Daoy (cell line): ENCODE measurements around the gene RIC1. TPM values are rescaled to one million over a fixed set of nuclear protein-coding genes. Genes with fewer than 3 reads are reported as not detected.
"Not testable (repeated sequence)": the region's sequence is repeated elsewhere in the genome, so short reads cannot be mapped to it uniquely, and the experiment has no call there.

Experiments
- DNase-seq: peaks from one replicate; pipeline ENCODE4 v3.0.0-alpha.2; 2015; ENCODE audit warnings: low read depth
- total RNA-seq: library from RNA; depleted of rRNA; stranded (reverse); fragments of >200 nt; shearing (Covaris generic); gene quantifications from 2 replicates; pipeline ENCODE4 v1.2.3, GENCODE V29; 2014; rRNA removed

RIC1 gene, protein sequence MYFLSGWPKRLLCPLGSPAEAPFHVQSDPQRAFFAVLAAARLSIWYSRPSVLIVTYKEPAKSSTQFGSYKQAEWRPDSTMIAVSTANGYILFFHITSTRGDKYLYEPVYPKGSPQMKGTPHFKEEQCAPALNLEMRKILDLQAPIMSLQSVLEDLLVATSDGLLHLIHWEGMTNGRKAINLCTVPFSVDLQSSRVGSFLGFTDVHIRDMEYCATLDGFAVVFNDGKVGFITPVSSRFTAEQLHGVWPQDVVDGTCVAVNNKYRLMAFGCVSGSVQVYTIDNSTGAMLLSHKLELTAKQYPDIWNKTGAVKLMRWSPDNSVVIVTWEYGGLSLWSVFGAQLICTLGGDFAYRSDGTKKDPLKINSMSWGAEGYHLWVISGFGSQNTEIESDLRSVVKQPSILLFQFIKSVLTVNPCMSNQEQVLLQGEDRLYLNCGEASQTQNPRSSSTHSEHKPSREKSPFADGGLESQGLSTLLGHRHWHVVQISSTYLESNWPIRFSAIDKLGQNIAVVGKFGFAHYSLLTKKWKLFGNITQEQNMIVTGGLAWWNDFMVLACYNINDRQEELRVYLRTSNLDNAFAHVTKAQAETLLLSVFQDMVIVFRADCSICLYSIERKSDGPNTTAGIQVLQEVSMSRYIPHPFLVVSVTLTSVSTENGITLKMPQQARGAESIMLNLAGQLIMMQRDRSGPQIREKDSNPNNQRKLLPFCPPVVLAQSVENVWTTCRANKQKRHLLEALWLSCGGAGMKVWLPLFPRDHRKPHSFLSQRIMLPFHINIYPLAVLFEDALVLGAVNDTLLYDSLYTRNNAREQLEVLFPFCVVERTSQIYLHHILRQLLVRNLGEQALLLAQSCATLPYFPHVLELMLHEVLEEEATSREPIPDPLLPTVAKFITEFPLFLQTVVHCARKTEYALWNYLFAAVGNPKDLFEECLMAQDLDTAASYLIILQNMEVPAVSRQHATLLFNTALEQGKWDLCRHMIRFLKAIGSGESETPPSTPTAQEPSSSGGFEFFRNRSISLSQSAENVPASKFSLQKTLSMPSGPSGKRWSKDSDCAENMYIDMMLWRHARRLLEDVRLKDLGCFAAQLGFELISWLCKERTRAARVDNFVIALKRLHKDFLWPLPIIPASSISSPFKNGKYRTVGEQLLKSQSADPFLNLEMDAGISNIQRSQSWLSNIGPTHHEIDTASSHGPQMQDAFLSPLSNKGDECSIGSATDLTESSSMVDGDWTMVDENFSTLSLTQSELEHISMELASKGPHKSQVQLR (N-terminal part only)
- 13.2 and 15.8 TPM in 2 replicates for total RNA-seq

DNA sequence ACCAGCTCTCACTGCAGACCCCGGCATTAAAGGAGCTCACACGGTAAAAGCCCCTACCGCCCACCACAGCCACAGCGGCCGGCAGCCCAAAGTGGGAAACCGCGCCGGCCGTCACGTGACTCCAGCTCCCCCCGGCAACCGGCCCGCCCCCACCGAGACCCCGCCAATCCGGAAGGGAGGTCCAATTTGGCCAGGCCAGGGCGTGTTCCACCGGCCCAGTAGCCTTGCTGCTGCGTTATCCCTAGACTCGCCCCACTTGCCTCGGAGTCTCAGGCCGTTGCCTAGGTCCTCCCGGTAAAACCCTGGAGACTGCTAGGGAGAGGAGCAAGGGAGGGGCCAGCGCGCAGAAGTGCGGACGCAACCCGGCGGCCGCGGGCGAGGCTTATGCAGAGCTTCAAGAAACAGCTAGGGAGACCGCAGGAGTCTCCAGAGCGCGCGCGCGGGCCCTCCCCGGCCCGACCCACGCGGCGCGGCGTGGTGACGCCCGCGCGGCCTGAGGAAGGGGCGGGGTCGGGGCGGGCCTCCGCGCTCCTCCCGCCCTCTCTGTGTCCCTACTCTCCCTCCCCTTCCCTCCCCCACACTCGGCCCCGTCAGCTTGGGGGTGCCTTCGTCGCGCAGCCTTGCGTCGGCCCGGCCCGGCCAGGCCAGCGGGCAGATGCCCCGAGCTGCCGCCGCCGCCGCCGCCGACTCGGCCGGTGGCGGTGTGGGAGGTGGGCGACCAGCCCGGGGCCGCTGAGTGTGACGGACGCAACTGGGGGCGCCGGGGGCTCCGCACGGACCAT, at the start of gene RIC1:
RIC1 (plus strand) TSS at position 578 of the 782 bp plus-strand sequence; CDS start at position 781, 203 bp downstream.
- peak; percentile 97 for DNase-seq

DNA sequence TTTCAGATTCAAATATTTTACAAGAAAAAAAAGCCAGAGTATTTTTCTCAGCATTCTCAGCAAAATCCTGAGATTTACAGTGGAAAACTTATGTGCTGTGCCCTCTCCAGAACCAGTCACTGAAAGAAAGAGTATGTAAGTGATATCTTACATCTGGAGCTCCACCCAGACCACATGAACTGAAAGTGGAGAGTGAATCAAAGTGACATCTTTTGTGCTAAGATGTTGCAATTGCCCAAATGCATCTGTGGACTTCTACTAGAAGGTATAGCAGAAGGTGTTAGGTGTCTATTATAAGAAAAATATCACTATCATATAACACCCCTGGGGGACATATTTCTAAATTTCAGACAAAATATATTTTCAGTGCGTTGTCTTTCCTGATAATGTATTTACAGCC, 49.0 kb upstream of the RIC1 start:
- DNase-seq: no peak

- no peak for DNase-seq
These were observed 48.3 kb upstream of the RIC1 start for GRCh38 chr9:5580650-5581049.

GRCh38 chr9:5581706-5582105, 47.2 kb upstream of the RIC1 start:
- DNase-seq: not testable (repeated sequence)

GRCh38 chr9:5582835-5583195, 46.1 kb upstream of the RIC1 start:
- DNase-seq: peak; percentile 29

DNA sequence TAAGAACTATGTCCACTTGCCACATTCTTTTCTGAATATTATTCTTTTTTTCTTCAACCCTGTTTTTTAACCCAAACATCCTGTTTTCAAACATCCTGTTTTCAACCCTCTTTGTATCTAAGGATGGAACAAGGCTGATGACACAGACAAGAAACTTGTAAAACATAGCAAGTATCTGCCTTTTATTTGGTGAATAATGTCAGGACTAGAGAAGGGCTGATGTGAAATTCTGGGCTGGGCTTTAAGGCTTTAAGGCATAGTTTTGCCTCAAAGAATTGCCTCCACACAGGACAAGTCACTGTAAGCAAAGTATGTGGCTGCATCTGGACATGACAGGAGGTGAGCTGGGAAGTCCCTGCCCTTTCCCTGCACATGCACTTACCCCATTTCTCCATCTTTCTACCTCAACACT, 42.5 kb upstream of the RIC1 start:
- no peak for DNase-seq

- DNase-seq: peak; percentile 69
These were observed 41.9 kb upstream of the RIC1 start for GRCh38 chr9:5587024-5587423.

- no peak for DNase-seq
These were observed 36.7 kb upstream of the RIC1 start for GRCh38 chr9:5592231-5592630.

DNA sequence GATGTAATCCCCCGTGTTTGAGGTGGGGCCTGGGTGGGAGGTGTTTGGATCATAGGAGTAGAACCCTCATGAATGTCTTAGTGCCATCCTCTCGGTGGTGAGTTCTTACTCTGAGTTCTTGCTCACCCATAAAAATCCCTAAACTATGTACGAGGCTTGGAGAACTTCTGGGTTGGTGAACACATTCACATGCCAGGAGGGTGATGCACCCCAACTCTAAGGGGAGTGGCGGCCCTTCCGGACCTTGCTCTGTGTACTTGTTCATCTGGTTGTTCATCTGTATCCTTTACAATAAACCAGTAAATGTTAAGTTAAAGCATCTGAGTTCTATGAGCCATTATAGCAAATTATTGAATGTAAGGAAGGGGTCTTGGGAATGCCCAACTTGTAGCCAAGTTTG, 36.0 kb upstream of the RIC1 start:
- no peak for DNase-seq

DNA sequence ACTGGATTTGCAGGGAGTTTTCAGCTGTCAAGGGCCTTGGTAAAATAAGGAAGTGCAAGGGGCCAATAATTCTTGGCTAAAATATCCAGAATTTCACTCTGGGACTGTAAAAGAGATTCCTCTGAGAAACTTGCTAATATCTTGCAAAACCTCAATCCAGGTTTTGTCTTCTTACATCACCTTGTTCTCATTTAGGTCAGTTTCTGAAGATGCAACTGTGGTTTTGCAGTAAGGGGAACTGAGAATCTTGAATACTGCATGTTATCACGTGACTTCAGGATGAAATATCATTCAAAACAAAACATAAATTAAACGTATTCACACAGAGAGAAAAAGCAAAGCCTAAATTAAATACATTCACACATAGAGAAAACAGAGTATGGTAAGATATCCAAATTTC, 35.0 kb upstream of the RIC1 start:
- DNase-seq: no peak

DNA sequence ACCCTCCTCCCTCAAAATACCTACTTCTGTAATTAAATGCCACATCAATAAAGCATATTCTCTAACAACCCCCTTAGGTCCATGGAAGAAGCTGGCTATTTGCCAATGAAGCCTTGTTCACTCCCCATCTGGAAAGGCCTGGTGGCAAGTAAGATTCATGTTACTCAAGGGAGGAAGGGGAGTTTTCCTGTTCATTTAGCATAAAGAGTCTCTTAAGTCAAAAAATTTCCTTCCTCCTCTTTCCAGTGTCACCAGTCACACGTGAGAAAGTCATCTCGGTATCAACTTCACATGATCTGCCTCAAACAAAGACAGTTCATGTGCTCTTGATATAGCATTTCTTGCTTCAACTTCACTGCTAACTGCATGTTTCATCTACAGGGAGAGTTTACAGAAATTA, 32.7 kb upstream of the RIC1 start:
- no peak for DNase-seq

DNA sequence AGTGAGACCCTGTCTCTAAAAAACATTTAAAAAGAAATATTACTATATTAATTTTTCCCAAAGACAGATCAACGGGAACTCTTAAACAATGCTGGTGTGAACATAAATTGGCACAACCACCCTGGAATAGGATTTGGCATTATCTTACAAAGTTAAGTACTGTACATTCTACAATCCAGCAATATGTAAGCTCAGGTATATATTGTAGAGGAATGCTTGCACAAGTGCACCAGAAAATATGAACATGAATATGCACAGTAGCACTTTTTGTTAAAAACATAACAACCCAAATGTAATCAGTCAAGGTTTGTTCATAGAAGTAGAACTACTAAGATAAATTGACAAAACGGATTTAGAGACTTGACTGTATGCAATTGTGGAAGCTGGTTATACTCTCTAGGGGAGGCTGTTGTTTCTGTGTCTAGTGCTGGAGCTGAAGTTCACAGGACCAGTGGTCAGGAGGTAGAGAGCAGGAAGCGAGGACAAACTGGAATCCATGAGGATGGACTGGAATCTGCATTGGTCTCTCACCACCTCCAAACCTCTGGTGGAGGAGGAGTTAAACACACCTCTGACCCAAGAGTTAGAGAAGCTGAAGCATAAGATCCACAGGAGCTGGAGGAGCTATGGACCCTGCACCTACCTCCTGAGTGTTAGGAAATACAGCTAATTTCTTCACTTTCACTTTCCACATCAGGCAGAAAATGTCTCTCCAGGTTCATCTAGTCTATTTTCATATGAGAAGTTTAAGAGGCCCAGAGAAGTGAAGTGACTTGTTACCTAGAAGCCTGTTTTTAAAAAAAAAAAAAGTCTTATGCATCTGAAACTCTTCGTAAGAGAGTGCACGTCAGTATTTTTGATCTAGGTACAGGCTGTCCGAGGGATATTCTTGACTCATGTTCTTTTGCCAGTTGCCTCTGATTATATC, 20.3 kb upstream of the RIC1 start:
- peak; percentile 18 for DNase-seq

DNA sequence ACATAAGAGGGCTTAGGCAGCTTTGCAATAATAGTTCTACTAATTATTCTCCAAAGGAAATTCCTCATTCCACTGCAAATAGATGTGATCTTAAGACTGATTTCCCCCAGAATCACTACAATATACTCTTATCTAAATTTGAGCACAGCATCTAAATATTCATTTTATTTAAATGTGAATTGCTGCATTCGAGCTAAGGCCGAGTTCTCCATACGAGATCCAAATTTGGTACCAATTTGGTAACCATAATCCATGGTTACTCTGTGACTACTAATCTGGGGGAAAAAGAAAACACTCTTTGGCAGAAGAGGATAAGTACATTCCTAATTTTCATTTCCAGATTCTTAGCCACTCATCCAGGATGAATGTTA, 19.7 kb upstream of the RIC1 start:
- no peak for DNase-seq

DNA sequence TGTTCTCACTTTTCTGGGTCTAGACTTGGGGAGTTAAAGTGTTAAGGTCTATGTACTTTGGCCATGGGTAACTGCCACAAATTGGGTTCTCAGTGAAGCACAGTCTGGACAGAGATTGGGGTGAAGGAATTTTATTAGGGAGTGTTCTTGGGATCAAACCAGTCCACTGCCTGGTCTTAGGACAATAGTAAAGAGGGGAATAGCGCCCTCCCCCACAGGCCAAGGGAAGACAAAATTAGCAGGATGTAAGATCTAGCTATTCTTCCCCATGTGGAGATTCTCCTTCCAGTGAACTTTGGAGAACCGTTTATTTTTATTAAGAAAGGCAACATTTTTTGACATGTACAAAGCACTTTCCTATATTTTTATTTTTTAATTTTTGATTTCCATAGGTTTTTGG, 18.4 kb upstream of the RIC1 start:
- no peak for DNase-seq

- no peak for DNase-seq
These were observed 17.4 kb upstream of the RIC1 start for GRCh38 chr9:5611321-5612184.

DNA sequence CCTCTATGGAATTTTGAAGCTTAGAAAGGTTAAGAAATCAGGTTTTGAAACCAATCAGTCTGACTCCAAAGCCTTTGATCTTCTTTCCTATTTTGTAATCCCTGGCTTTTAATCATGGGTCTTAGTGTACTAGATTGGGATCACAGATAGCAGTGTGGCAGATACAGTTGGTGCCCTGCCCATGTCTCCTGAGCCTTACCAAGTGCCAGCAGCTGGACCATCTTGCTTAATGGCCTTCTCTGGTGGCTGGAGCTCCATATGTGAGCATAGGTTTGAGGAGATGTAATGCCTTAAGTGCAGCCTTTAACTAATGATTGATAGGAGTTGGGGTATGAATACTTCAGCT, 16.7 kb upstream of the RIC1 start:
- DNase-seq: no peak

GRCh38 chr9:5614192-5614591, 14.7 kb upstream of the RIC1 start:
- no peak for DNase-seq

GRCh38 chr9:5614985-5615384, 13.9 kb upstream of the RIC1 start:
- no peak for DNase-seq

DNA sequence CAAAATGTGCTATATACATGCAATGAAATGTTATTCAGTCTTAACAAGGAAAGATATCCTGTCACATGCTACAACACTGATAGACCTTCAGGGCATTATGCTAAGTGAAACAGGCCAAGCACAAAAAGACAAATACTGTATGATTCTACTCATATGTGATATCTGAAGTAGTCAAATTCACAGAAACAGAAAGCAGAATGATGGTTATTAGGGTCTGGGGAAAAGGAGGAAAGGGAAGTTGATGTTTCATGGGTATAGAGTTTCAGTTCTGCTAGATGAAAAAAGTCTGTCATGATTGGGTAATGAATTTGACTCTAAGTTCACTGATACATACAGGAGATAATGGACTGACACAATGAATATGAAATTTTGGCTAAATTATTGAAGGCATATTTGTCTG, 11.2 kb upstream of the RIC1 start:
- DNase-seq: no peak
